Measurements from ENCODE around the gene PPP1R37. TPM values are rescaled to one million over a fixed set of nuclear protein-coding genes. Genes with fewer than 3 reads are reported as not detected.

Gene PPP1R37
- total RNA-seq, 1 experiment from 2014 or later: 19.4 TPM

DNA sequence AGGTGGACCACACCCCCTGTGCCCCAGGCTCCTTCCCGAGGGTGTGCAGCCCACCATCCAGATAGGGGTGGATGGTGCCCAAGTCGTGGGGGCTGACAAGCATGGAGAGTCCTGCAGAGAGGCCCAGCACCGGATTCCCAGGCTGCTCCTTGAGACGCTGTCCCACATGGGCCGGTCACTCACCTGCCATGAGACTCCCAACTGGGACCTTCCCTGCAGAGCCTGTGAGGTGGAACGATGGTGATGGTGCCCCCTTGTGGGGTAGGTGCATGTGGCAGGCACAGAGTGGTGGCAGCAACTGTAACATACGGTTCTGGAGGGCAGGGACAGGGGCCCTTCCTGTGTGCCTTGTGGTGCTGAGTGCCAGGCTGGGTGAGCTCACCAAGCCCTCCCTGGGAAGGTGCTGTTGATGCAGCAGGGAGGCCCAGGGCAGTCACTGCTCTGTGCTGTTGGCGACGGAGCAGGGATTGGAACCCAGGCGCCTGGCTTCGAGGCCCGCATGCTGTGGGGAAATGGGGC lies 33.1 kb downstream of the PPP1R37 start:
- no peak overlapping the region for H3K27ac ChIP-seq
- no peak overlapping the region for H3K4me3 ChIP-seq
- no peaks in the 10 kb centered on the region for H3K36me3 ChIP-seq
- DNase-seq: peak; percentile 60 to 76
- peaks cover 10% of the 10 kb centered on the region for H3K4me1 ChIP-seq
- H3K27me3 ChIP-seq: no peaks in the 10 kb centered on the region
- no peaks in the 10 kb centered on the region for H3K9me3 ChIP-seq (replicated peaks)

DNA sequence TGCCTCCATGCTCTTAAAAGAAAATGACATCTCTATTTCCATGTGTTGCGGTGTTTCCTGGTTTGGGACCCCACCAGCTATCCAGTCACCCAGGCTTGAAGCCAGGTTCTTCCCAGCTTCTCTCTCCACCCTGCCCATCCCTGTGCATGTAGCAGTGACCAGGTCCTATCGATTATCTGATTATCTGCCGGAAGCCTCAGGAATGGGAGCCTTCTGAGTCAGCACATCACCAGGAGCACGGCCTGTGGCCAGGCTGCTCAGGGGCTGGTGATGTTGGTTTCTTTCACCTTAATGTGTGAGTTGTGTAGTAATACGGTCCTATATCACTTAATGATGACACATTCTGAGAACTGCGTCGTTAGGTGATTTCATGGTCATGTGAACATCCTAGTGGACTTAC lies 33.7 kb downstream of the PPP1R37 start:
- Histone ChIP-seq H3K4me3 (no peak overlapping the region), H3K27me3 (no peaks in the 10 kb centered on the region), H3K27ac (no peak overlapping the region), H3K36me3 (no peaks in the 10 kb centered on the region), H3K4me1 (peaks cover 10% of the 10 kb centered on the region), H3K9me3 (replicated peaks) (no peaks in the 10 kb centered on the region)
- no peak for DNase-seq

DNA sequence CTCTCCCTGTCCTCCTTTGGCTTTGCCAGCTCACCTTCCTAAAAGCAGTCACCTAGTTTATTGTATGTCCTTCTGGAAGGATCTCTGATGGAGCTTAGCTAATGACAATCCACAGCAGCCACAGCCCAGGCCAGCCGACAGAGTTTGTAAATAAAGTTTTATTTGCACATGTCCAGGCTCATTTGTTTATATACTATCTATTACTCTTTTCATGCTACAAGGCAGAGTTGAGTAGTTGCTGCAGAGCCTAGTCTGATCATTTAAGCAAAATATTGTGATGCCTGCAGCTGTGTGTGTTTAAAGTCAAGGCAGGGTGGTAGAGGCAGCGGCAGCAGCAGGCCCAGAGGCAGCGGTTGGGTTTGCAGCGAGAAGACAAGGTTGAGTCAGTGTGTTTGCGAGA lies 35.2 kb downstream of the PPP1R37 start:
- no peak for DNase-seq

DNA sequence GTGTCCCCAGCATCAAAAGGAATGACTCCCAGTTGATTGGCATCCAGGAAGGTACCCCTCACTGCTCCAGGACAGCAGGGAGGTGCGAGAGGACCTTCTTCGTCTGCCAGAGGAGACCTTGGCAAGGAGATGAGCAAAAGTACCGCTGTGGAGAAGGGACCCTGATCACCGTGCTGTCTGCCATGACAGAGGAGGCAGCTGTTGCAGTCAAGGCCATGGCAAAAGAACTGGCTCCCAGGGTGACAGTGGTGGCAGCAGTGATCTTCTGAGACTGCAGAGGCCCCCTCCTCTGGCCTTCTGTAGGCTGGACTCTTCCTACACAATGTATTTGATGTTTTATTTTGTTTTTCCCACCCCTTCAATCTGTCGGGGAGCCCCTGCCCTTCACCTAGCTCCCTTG lies 35.8 kb downstream of the PPP1R37 start:
- DNase-seq: no peak
- H3K27ac ChIP-seq: no peak overlapping the region

More for the DNA sequence above, 35.2 kb downstream of the PPP1R37 start:
- Histone ChIP-seq H3K9me3 (replicated peaks) (no peaks in the 10 kb centered on the region), H3K36me3 (no peaks in the 10 kb centered on the region), H3K27ac (no peak overlapping the region), H3K4me3 (no peak overlapping the region), H3K4me1 (peaks cover 8% of the 10 kb centered on the region), H3K27me3 (no peaks in the 10 kb centered on the region)

DNA sequence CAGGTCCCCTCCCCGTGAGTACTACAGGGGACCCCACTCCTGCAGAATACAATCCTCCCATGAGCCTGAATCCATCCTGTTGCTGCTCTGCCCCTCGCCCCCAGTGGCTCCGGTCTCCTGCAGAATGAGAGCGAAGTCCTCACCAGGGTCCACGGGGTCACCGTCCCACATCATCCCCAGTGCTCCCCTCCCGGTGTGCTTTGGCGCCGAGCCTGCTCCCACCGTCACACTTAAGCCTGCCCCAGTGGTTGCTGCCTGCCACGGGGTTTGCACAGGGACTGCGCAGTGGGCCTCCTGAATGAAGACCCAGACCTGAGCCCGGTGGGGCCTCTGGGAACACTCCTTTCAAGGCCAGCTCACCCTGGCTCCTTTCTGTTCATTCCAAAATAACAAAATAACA lies 37.3 kb downstream of the PPP1R37 start:
- DNase-seq: no peak
- H3K4me1 ChIP-seq: no peaks in the 10 kb centered on the region
- H3K27me3 ChIP-seq: no peaks in the 10 kb centered on the region
- no peak overlapping the region for H3K4me3 ChIP-seq
- no peaks in the 10 kb centered on the region for H3K36me3 ChIP-seq
- no peaks in the 10 kb centered on the region for H3K9me3 ChIP-seq (replicated peaks)
- no peak overlapping the region for H3K27ac ChIP-seq

More for the DNA sequence above, 35.8 kb downstream of the PPP1R37 start:
- H3K9me3 ChIP-seq (replicated peaks): no peaks in the 10 kb centered on the region
- H3K4me1 ChIP-seq: peaks cover 2% of the 10 kb centered on the region
- H3K36me3 ChIP-seq: no peaks in the 10 kb centered on the region
- no peaks in the 10 kb centered on the region for H3K27me3 ChIP-seq
- no peak overlapping the region for H3K4me3 ChIP-seq

DNA sequence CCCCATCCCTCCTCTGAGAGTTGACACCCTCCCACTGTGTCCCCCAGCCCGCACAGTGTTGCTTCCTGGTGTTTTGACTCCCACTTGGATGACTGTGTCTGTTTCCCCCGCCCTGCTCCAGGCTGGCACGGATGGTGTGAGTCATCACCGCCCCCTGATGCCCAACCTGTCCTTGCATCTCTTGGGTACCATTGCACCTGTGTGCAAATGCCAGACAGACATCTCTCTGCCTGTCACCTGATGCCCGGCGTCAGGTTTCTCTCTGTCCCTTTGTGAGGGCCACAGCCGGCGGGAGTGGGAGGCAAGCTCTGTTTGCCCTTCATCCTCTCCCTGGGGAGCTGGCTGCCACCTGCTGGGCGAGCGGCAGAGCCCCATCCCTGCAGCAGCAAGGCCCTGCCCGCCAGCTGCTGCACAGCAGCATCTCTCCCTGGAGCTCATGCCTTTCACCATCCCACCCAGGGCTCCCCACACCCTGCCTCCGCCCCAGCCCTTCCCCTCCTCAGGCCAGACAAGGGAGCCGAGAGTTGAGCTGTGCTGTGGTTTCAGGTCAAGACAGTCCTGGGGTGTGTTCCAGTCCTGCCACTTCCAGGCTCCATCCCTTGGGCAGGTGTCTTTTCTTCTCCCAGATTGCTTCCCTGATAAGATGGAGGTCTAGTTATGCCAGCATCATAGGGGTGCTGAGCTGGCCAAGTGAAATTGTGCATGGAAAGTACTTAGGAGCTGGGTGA lies 38.1 kb downstream of the PPP1R37 start:
- Histone ChIP-seq H3K27me3 (no peaks in the 10 kb centered on the region), H3K4me1 (peaks cover 3% of the 10 kb centered on the region), H3K4me3 (no peak overlapping the region), H3K27ac (no peak overlapping the region), H3K36me3 (no peaks in the 10 kb centered on the region), H3K9me3 (replicated peaks) (no peaks in the 10 kb centered on the region)
- DNase-seq: peak; percentile 56

DNA sequence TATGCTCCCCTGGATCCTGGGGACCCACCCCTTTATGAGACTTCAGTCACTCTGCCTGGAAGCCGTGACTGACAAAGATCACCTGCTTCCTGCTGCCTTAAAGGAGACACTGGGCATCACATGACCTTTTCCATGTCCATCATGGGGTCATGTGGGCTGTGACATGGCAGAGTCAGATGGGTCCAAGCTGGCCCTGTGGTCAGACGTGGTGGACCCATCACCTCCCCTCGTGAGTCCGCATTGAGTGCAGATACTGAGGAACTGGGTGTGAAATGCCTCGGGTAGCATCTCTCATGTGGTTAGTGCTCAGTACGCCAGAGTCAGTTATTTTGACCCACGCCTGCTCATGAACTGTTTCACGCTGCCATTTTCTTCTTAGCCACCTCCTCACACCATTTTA lies 40.7 kb downstream of the PPP1R37 start:
- H3K9me3 ChIP-seq (replicated peaks): no peaks in the 10 kb centered on the region
- no peaks in the 10 kb centered on the region for H3K36me3 ChIP-seq
- DNase-seq: no peak
- H3K4me1 ChIP-seq: peaks cover 20% of the 10 kb centered on the region
- H3K27ac ChIP-seq: no peak overlapping the region
- H3K27me3 ChIP-seq: no peaks in the 10 kb centered on the region
- H3K4me3 ChIP-seq: no peak overlapping the region

DNA sequence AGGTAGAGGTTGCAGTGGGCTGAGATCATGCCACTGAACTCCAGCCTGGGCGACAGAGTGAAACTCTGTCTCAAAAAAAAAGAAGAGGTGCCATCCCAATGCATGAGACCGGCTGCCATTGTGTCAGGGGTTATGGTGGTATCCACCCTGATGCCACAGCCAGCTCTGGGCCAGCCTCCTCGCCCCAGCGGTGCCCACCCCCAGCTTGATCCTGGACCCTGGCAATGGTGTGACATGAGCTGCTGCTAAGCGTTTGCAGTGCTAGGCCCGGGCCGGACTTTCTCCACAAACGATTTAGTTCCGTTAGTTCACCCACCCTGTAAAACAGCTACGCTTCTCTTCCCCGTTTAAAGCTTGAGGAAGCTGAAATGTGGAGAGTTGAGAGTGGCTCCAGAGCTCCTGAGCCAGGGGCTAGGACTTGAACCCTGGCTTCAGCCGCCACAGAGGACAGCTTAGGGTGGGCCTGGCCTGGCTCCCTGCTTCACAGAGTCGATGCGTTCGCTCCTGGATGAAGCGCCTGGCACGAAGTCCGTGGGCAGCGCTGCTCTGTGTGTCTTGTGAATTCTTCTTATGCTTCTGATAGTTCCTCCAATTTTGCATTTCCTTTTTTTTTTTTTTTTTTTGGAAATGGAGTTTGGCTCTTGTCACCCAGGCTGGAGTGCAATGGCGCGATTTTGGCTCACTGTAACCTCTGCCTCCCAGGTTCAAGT lies 42.4 kb downstream of the PPP1R37 start:
- DNase-seq: no peak
- Histone ChIP-seq H3K27me3 (no peaks in the 10 kb centered on the region), H3K27ac (no peak overlapping the region), H3K4me1 (peaks cover 20% of the 10 kb centered on the region), H3K36me3 (no peaks in the 10 kb centered on the region), H3K9me3 (replicated peaks) (no peaks in the 10 kb centered on the region), H3K4me3 (no peak overlapping the region)

DNA sequence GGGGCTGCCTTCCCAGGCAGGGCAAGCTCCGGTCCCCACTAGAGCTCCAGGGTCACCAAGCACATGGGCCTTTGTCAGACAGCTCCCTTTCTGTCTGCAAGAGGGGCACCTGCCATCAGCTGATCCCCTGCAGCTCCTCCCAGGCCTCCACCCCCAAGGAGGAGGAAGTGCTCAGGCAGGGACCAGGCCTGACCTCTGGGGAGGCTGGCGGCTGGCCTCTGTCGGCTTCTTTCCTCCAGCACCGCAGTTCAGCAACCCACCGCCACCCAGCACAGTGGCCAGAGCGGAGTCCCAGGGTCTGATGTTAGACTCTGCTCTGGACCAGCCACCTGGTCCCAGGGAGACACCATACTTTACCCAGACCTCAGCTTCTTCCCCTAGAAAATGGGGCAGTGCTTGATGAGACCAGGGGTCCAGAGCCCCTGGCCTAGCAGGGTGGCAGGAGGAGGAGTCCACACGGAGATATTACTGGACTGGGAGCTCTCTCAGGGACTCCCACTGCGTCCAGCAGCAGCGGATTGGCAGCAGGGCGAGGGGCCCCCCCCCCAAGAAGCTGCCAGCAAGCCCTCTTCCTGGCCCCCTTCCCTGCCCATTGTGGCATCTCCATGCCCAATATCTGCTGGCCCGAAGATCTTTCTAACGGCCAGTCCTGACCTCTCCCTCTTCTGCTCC lies 43.7 kb downstream of the PPP1R37 start:
- H3K27me3 ChIP-seq: no peaks in the 10 kb centered on the region
- peak overlapping the region; percentile 56 for H3K27ac ChIP-seq
- H3K4me3 ChIP-seq: peak overlapping the region; percentile 4
- peaks cover 20% of the 10 kb centered on the region for H3K4me1 ChIP-seq
- DNase-seq: peak; percentile 45 to 52
- H3K9me3 ChIP-seq (replicated peaks): no peaks in the 10 kb centered on the region
- H3K36me3 ChIP-seq: no peaks in the 10 kb centered on the region

DNA sequence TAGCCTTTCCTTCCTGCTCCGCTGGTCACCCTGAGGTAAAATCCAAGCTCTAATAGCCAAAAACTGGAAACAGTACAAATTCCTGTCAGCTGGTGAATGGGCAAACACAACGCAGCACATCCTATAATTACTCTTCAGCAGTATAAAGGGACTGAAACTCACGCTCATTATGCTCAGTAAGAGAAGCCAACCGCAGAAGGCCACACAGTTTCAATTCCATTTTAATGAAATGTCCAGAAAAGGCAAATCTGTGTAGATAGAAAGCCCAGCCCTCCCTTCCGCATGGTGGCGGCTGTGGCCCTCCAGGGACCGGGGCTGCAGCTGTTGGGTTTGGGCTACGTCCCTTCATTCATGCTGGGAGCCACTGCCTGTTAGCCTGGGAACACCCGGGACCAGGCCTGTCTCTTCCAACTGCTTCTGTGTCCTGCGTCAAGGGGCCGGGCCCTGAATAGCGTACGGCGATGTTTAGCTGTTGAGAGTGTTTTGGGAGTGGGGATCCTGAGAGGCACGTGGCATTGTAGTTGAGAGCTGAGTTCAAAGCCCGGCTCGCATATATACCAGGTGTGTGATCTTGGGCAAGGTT lies 44.3 kb downstream of the PPP1R37 start:
- Histone ChIP-seq H3K36me3 (no peaks in the 10 kb centered on the region), H3K9me3 (replicated peaks) (no peaks in the 10 kb centered on the region), H3K27ac (peak overlapping the region; percentile 56), H3K4me3 (peak overlapping the region; percentile 4), H3K4me1 (peaks cover 20% of the 10 kb centered on the region), H3K27me3 (no peaks in the 10 kb centered on the region)
- DNase-seq: peak; percentile 91 to 94

DNA sequence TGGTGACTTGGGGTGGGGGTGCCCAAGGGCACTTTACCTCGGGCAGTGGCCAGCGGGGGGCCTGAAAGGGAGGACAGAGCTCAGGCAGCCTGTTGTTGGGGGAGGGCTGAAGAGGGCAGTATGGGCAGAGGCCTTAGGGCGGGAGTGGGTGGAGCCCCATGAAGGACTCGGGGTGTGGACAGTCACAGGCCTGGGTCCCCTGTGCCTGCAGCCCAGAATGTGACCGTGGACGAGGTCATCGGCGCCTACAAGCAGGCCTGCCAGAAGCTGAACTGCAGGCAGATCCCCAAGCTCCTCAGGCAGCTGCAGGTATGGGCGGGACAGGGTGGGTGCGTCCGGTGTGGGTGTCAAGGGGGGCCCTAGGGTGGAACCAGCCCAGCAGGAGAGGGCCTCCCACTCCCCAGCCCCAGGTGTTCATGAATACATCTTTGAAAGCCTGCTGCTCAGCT lies 45.3 kb downstream of the PPP1R37 start:
- H3K27me3 ChIP-seq: no peaks in the 10 kb centered on the region
- H3K36me3 ChIP-seq: no peaks in the 10 kb centered on the region
- DNase-seq: no peak
- H3K4me3 ChIP-seq: no peak overlapping the region
- H3K9me3 ChIP-seq (replicated peaks): no peaks in the 10 kb centered on the region
- peaks cover 20% of the 10 kb centered on the region for H3K4me1 ChIP-seq
- H3K27ac ChIP-seq: peak overlapping the region; percentile 56

DNA sequence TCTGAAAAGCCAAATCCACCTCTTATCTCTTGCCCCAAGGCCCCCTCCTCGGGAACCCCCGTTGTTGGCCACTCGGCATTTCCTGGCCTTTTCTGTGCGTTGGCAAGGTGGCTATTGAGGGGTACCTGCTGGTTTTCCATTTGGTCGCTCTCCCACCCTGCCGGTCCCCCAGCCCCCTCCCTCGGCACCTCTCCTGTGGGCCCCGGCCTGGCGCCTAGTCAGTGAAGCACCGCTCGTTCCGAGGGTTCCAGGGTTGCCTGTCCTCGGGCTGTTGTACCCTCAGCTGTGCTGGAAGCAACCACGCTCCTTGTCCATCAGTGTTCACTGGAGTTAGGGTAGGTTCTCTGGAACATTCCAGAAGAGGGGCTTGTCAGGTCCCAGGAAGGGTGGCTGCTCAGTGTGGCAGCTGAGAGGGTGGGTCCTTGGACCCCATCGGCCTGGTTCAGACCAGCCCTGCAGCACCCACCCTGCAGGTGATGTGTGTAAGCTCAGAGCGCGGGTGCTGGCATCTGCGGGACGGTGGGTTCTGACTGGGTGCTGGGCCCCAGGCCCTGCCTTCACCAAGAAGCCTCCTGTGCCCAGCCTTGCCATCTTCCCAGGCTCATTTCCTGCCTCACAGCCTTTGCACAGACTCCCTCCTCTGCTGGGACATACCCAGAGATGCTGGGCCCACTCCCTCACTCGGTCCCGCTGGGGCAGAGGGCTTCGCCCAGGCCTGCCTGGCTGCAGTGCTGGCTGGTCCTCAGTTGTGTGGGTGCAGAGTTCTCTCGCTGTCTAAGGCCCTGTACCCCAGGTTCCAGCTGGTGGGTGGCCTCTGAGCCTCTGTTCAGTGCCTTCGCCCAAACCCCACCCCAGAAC lies 46.5 kb downstream of the PPP1R37 start:
- Histone ChIP-seq H3K27ac (no peak overlapping the region), H3K27me3 (no peaks in the 10 kb centered on the region), H3K36me3 (no peaks in the 10 kb centered on the region), H3K4me1 (peaks cover 20% of the 10 kb centered on the region), H3K4me3 (no peak overlapping the region), H3K9me3 (replicated peaks) (no peaks in the 10 kb centered on the region)
- DNase-seq: no peak

DNA sequence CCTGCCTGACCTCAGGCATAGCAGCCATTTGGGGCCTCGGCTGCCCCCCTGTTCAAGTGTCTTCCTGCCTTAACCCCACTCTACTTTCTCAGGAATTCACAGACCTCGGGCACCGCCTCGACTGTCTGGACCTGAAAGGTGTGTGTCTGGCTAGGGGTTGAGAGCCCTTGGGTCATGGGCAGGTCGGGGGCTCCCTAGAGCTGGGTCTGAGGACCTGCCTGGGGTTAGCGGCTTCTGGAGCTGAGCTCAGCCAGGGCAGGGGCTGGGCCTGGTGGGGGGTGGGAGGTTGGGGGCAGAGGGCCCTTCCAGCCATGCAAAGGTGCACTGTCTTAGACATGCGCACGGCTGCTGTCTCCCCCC lies 47.1 kb downstream of the PPP1R37 start:
- H3K9me3 ChIP-seq (replicated peaks): no peaks in the 10 kb centered on the region
- no peaks in the 10 kb centered on the region for H3K36me3 ChIP-seq
- H3K4me1 ChIP-seq: peaks cover 20% of the 10 kb centered on the region
- H3K27ac ChIP-seq: no peak overlapping the region
- DNase-seq: no peak
- no peak overlapping the region for H3K4me3 ChIP-seq
- H3K27me3 ChIP-seq: no peaks in the 10 kb centered on the region

DNA sequence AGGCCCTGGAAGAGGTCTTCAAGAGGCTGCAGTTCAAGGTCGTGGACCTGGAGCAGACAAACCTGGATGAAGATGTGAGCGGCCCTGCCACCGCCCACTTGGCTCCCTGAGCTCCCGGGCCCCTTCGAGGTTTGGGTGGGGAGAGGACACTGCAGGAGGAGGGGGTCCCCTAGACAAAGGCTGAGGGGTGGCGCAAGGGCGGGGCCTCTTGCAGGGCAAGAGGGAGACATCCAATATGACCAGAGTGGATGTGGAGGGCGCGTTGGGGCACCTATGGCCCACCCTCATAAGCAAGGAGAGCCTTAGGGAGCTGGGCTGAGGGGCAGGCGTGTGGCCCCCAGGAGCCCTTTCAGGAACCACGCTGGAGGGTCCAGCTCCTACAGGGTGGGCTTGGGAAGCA lies 47.6 kb downstream of the PPP1R37 start:
- no peak overlapping the region for H3K27ac ChIP-seq
- DNase-seq: no peak
- peaks cover 20% of the 10 kb centered on the region for H3K4me1 ChIP-seq
- H3K36me3 ChIP-seq: no peaks in the 10 kb centered on the region
- H3K4me3 ChIP-seq: no peak overlapping the region
- H3K27me3 ChIP-seq: no peaks in the 10 kb centered on the region
- no peaks in the 10 kb centered on the region for H3K9me3 ChIP-seq (replicated peaks)

All from SJCRH30 (cell line).